ENCODE measurements around the gene SIX6. TPM values are rescaled to one million over a fixed set of nuclear protein-coding genes. Genes with fewer than 3 reads are reported as not detected.

Gene SIX6
- total RNA-seq, 2 donors from 2014 or later, result not detected

DNA sequence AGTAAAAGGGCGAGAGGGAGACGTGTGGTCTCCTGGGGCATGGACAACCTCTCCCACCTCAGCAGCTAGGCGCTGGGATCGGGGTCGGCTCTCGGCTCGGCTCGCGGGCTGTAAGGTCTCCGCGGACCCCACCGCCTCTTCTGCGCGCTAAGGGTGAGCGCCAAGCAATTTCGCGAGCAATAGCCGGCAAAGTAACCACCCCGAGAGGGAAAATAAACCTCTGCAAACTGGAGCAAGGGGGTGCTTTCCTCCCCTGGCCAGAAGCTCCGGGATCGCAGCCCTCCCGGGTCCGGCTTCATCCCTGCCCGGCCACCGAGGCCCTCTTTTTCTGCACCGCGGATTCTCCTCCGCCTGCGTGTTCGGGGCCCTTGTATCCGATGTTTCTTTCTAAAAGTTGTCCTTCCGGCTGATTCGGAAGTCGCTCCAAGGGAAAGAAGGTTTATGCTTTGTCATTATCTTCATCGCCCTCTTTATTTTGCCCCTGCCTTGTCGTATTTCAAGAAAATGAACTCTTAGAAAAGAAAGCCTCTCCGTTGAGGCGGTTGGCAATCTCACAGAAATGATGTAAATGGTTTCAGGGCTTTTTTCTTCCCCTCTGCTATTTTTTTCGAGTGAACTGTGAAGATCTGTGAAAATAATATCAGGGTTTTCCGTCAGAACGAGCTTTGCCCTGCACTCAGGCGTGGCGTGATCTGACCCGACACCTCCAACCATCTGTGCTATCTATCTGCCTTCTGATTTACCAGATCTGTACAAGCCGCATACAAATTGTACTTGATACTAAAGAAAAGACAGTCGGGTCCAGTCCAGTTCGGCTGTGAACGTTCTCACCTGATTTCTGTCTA is 1.7 kb upstream of the SIX6 start:
- H3K9me3 ChIP-seq (ENCODE audit: control insufficient read depth, low read length, poor library complexity, severe bottlenecking), result no peaks in the 10 kb centered on the region
- Mint-ChIP-seq H3K4me1 (peaks cover 10% of the 10 kb centered on the region), H3K27me3 (peaks cover 82% of the 10 kb centered on the region), H3K4me3 (no peak overlapping the region), H3K27ac (no peak overlapping the region), H3K36me3 (ENCODE audit: low read depth) (no peaks in the 10 kb centered on the region)
- DNase-seq (no peak), ATAC-seq (no peak)

DNA sequence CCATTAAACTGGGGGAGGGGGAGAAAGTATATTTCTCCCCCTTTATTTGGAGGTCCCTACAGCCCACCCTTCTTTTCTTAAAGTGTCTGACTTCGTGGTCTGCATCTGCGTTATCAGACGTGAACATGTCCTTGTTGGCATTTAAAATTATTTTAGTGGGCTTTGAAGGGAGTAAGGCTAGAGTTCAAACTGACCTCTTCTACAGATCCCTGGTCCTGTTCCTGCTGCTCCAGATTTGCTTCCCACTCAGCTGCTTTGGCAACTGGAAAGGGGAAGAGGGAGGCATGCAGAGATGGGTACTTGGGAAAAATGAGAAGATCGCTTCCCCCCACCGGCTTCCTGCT is 611 bp upstream of the SIX6 start:
- no peaks in the 10 kb centered on the region for H3K9me3 ChIP-seq (ENCODE audit: control insufficient read depth, low read length, poor library complexity, severe bottlenecking)
- Mint-ChIP-seq H3K4me3 (no peak overlapping the region), H3K27me3 (peaks cover 81% of the 10 kb centered on the region), H3K4me1 (peaks cover 10% of the 10 kb centered on the region), H3K36me3 (ENCODE audit: low read depth) (no peaks in the 10 kb centered on the region), H3K27ac (no peak overlapping the region)
- ATAC-seq, result no peak
- DNase-seq, result no peak

DNA sequence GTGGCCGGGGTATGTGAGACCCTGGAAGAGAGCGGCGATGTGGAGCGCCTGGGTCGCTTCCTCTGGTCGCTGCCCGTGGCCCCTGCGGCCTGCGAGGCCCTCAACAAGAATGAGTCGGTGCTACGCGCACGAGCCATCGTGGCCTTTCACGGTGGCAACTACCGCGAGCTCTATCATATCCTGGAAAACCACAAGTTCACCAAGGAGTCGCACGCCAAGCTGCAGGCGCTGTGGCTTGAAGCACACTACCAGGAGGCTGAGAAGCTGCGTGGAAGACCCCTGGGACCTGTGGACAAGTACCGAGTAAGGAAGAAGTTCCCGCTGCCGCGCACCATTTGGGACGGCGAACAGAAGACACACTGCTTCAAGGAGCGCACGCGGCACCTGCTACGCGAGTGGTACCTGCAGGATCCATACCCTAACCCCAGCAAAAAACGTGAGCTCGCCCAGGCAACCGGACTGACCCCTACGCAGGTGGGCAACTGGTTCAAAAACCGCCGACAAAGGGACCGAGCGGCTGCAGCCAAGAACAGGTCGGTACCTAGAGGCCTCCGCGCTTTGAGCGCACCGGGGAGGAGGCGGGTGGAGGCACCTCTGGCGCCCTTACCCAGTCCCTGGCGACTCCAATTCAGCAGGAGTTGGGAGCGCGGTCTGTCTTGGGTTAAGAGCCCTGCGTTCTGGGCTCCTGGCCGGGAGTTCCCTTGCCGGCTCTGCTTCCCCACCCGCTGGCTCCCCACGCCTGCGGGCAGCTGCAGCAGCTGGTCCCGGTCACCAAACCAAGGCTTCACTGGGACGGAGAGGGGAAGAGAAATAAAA is 700 bp downstream of the SIX6 start:
- Mint-ChIP-seq H3K4me3 (peak overlapping the region; percentile 70), H3K27ac (no peak overlapping the region)
- DNase-seq, result no peak

DNA sequence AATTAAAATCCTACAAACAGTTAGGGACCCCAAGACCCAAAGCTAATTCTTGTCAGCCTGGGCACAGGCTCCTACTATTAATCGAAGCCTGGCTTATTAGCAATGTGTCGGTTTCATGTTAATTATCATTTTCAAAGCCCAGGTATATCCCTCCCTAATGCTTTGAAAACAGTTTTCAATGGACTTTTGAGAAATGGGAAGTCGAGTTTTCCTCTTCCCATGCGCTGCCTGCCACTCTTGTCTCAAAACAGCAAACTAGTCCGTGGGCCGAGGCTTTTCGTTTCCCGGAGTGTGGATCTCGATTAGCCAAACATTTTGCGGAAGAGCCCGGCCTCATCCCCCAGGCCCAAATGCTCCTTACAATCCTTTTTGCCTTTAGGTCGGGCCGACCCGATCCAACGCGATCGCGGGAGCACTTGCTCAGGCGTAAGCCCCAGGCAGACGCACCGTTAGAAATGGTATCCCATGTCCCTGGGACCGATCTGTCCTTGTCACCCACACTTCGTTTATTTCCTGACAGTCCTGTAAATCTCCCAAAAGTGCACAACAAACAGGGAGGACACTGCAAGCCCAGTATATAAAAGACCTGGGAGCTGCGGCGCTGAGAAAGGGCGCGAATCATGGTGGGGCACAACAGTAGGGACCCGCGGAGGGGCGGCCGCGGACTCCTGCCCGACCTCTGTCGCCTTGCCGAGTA is 1.5 kb downstream of the SIX6 start:
- Mint-ChIP-seq H3K36me3 (ENCODE audit: low read depth) (no peaks in the 10 kb centered on the region), H3K4me1 (peaks cover 13% of the 10 kb centered on the region), H3K27ac (no peak overlapping the region), H3K4me3 (peak overlapping the region; percentile 55), H3K27me3 (peaks cover 80% of the 10 kb centered on the region)
- H3K9me3 ChIP-seq (ENCODE audit: control insufficient read depth, low read length, poor library complexity, severe bottlenecking), result no peaks in the 10 kb centered on the region
- DNase-seq (no peak), ATAC-seq (no peak)

More for the DNA sequence above, 700 bp downstream of the SIX6 start:
- peaks cover 82% of the 10 kb centered on the region for H3K27me3 Mint-ChIP-seq
- H3K9me3 ChIP-seq (ENCODE audit: control insufficient read depth, low read length, poor library complexity, severe bottlenecking), result no peaks in the 10 kb centered on the region
- ATAC-seq, result no peak
- H3K4me1 Mint-ChIP-seq, result peaks cover 11% of the 10 kb centered on the region
- no peaks in the 10 kb centered on the region for H3K36me3 Mint-ChIP-seq (ENCODE audit: low read depth)

DNA sequence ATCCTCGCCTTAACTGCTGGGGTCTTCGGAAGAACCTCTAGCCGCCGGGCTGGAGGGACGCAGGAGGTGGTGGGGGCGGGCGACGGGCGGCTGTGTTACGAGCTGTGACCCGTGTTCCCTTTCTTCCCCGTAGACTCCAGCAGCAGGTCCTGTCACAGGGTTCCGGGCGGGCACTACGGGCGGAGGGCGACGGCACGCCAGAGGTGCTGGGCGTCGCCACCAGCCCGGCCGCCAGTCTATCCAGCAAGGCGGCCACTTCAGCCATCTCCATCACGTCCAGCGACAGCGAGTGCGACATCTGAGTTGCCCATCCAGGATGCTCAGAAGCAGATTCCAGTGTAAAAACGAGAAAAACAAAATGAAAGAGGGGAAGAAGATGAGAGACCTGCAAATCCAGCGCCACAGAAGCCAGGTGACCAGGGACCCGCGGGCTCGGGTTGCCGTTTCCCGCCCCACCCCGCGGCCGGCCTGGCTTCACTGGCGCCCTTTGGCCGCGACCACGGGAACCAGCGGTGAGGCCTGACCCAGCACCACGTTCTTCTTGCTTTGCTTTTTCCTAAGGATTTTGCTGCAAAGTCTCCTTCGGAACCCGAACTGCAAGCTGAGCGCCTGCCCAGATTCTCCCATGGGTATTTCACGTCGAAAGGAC is 2.1 kb downstream of the SIX6 start:
- Mint-ChIP-seq H3K4me1 (peaks cover 13% of the 10 kb centered on the region), H3K27ac (no peak overlapping the region), H3K27me3 (peaks cover 76% of the 10 kb centered on the region)

DNA sequence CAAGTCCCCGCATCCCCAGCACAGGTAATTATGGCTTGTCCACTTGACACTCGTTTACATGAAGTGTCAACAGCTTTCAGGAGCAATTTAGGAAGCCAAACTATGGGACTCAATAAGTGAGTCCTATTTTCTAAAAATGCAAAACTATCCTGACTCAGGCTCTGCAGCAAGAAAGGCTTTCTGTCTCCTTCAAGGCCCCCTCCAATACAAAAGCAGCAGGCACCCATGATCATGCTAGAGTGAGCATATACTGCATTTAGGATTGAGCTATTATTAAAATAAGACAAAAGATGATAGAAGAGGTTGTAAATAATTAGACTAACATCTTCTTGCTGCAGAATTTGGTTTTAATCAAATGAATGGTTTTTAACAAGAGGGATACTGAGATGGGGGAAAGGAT is 3.2 kb downstream of the SIX6 start:
- Mint-ChIP-seq H3K27ac (no peak overlapping the region), H3K27me3 (peaks cover 76% of the 10 kb centered on the region), H3K4me3 (no peak overlapping the region), H3K36me3 (ENCODE audit: low read depth) (no peaks in the 10 kb centered on the region), H3K4me1 (peaks cover 13% of the 10 kb centered on the region)
- DNase-seq, result no peak
- no peaks in the 10 kb centered on the region for H3K9me3 ChIP-seq (ENCODE audit: control insufficient read depth, low read length, poor library complexity, severe bottlenecking)
- no peak for ATAC-seq

More for the DNA sequence above, 2.1 kb downstream of the SIX6 start:
- ATAC-seq (no peak), DNase-seq (no peak)
- Mint-ChIP-seq H3K4me3 (peak overlapping the region; percentile 25), H3K36me3 (ENCODE audit: low read depth) (no peaks in the 10 kb centered on the region)
- no peaks in the 10 kb centered on the region for H3K9me3 ChIP-seq (ENCODE audit: control insufficient read depth, low read length, poor library complexity, severe bottlenecking)

DNA sequence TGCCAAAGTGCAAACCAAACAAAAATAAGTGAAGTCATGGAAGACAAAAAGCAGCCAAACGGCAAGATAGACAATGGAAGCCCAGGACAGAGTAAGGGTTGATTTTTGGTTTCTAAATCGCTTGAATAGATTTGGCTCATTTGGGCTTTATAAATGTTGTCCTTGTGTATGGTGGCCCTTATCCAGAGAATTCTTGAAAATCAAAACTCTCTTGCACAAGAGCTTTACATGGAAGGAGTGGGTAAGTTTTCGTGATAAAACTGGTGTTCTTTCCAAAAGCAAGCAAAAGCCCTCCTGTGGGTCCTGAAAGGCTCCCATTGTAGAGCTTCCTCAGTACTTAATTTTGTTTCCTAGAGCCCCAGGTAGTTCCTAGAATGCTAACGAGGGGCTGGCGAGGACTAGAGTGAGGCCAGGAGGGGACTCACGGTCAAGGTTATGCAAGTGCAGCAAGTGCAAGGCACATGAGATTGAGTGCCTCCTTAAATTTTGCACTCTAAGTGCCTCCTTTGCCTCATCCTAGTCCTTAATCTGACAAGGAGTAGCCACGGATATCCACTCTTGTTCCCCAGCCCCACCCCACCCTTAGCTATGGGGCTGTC is 4.1 kb downstream of the SIX6 start:
- Mint-ChIP-seq H3K27me3 (peaks cover 76% of the 10 kb centered on the region), H3K27ac (no peak overlapping the region), H3K4me3 (no peak overlapping the region), H3K4me1 (peaks cover 9% of the 10 kb centered on the region), H3K36me3 (ENCODE audit: low read depth) (no peaks in the 10 kb centered on the region)
- DNase-seq, result no peak
- H3K9me3 ChIP-seq (ENCODE audit: control insufficient read depth, low read length, poor library complexity, severe bottlenecking), result no peaks in the 10 kb centered on the region
- no peak for ATAC-seq

DNA sequence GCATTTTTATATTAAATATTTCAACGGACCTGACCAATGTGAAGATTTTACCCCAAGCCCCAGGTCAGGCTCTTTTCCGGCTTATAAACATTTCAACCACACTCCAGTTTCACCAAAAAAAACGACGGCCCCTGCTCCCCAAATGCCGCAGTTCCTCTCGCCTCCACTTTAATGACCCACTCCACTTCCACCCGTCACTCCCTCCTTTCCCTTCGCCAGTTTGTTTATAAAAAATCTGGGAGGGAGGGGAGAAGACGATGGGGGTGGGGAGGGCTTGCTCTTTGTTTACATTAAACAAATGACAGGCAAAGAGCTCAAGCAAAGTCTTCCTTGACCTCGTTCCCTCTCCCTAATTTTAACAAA is 5.4 kb downstream of the SIX6 start:
- H3K27me3 Mint-ChIP-seq, result peaks cover 72% of the 10 kb centered on the region

DNA sequence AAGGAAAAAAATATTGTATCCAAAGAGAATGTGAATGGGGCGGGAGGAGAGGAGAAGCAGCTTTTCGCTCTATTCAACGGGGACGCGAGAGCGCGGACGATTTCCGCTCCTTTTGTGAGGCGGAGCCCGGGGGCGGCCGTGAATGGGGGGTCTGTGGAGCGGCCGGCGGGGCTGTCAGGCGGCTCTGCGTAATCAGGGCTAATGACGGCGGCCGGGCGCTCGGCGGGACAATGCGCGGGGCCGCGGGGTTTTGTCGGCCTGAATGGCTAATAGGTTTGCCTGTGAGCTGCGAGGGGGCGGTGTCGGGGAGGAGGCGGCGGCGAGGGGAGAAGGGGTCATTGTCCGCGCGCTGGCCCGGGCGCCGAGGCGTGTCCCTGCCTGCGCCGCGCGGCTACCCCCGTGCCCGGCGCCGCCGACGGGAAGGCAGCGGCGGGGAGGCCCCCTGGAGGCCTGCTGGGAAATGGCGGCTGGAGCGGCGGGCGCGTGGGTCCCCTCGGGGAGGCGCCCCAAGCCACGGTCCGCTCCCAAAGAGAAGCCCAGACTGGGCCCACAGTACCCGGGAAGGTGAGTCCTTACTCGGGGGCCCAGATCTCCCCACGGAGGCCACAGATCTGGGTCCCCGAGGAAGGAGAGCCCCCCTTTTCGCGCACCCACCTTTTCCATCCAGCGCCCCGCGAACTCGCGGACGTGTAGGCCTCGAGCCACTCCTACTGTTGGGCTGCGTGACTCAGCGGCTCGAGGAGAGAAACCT is 6.0 kb downstream of the SIX6 start:
- Mint-ChIP-seq H3K27me3 (peaks cover 69% of the 10 kb centered on the region), H3K36me3 (ENCODE audit: low read depth) (no peaks in the 10 kb centered on the region), H3K27ac (no peak overlapping the region), H3K4me1 (peaks cover 7% of the 10 kb centered on the region), H3K4me3 (peak overlapping the region; percentile 49)
- no peaks in the 10 kb centered on the region for H3K9me3 ChIP-seq (ENCODE audit: control insufficient read depth, low read length, poor library complexity, severe bottlenecking)
- DNase-seq, result no peak
- ATAC-seq, result no peak

More for the DNA sequence above, 5.4 kb downstream of the SIX6 start:
- H3K27ac Mint-ChIP-seq, result no peak overlapping the region
- DNase-seq, result no peak
- peaks cover 9% of the 10 kb centered on the region for H3K4me1 Mint-ChIP-seq
- no peaks in the 10 kb centered on the region for H3K36me3 Mint-ChIP-seq (ENCODE audit: low read depth)
- H3K4me3 Mint-ChIP-seq, result peak overlapping the region; percentile 49
- no peaks in the 10 kb centered on the region for H3K9me3 ChIP-seq (ENCODE audit: control insufficient read depth, low read length, poor library complexity, severe bottlenecking)
- no peak for ATAC-seq

DNA sequence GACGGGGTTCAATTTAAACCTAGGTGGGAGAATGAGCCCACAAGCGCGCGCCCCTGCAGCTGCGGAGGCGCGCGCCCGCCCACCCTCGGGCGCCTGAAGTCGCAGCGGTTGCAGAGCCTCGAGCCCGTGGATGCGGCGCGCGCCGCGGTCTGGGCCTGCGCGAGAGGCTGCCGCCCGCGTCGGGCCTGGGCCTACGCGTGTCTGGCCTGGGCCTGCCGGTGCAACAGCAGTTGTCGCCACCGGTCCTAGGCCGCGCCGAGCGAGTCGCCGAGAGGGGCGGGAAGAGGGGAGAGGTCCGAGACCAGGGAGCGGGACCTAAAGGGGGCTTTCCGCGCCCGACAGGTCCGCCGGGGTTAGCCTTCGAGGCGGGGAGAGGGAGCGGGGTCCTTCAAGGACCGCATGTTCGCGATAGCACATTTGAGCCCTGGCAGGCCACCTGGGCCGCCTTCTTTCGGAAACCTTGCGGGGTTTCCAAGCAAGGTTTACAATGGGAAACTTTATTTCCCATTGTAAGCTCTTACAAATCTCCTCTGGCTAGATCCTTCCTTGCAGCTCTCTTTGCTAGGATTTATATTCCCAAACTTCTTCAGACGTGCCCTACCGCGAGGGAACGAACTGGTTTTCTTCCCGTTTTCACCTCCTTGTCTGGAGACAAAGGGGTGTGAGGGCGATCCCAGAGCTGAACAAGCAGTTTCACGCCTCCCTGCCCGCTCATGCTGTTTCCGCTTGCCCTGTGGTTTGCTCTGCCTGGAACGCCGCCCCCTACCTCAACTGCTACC is 6.8 kb downstream of the SIX6 start:
- H3K4me1 Mint-ChIP-seq, result peaks cover 5% of the 10 kb centered on the region
- DNase-seq (no peak), ATAC-seq (no peak)
- no peaks in the 10 kb centered on the region for H3K9me3 ChIP-seq (ENCODE audit: control insufficient read depth, low read length, poor library complexity, severe bottlenecking)
- peak overlapping the region; percentile 19 for H3K4me3 Mint-ChIP-seq
- H3K27ac Mint-ChIP-seq, result no peak overlapping the region
- H3K36me3 Mint-ChIP-seq (ENCODE audit: low read depth), result no peaks in the 10 kb centered on the region
- peaks cover 66% of the 10 kb centered on the region for H3K27me3 Mint-ChIP-seq

DNA sequence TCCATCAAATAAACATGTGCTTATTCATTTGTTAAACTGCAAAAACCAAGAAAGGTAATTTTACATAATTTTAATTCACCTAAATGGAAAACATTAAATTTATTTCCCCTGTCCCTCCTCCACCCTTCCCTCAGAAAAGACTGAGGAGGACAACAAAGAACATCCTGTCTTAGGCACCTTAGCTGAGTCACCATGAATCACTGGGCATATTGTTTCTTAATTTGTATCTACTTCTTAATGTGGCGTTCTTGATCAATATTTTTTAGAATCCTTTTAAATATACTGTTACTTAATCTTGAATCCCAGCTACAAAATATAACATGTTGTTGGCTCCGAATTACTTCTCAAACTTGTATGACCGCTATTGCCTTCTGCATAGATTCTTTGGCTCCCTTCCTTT is 23.5 kb downstream of the SIX6 start:
- no peaks in the 10 kb centered on the region for H3K4me1 Mint-ChIP-seq
- H3K27ac Mint-ChIP-seq, result no peak overlapping the region
- DNase-seq (no peak), ATAC-seq (no peak)
- peaks cover 28% of the 10 kb centered on the region for H3K27me3 Mint-ChIP-seq
- H3K36me3 Mint-ChIP-seq (ENCODE audit: low read depth), result peaks cover 3% of the 10 kb centered on the region
- no peaks in the 10 kb centered on the region for H3K9me3 ChIP-seq (ENCODE audit: control insufficient read depth, low read length, poor library complexity, severe bottlenecking)
- H3K4me3 Mint-ChIP-seq, result no peak overlapping the region

Data from T-helper 17 cell (primary cell).